Parathyroid adenoma (tissue), 2 donors: ENCODE results near the gene SNX33.

Experiments
- H2AFZ ChIP-seq: fragments of 300-600 bp; sonication (generic); one replicate; pipeline ENCODE4 v1.7.0; 2017; ENCODE audit warnings: antibody characterized with exemption, mild to moderate bottlenecking
- H3K27ac ChIP-seq: fragments of 300-600 bp; sonication (generic); one replicate; pipeline ENCODE4 v1.7.0; 2017
- H3K27me3 ChIP-seq: fragments of 300-600 bp; sonication (generic); one replicate; pipeline ENCODE4 v1.7.0; 2017; ENCODE audit warnings: low read length; ENCODE audit not compliant: control insufficient read depth, insufficient read depth
- H3K36me3 ChIP-seq: fragments of 300-600 bp; sonication (generic); one replicate; pipeline ENCODE4 v1.7.0; 2017; ENCODE audit warnings: low read length; ENCODE audit not compliant: control insufficient read depth, insufficient read depth
- H3K4me1 ChIP-seq: fragments of 300-600 bp; sonication (generic); one replicate; pipeline ENCODE4 v1.7.0; 2017; ENCODE audit warnings: control low read depth
- H3K4me2 ChIP-seq: fragments of 300-600 bp; sonication (generic); one replicate; pipeline ENCODE4 v1.7.0; 2017; ENCODE audit warnings: low read length
- H3K4me3 ChIP-seq: fragments of 300-600 bp; sonication (generic); one replicate; pipeline ENCODE4 v1.7.0; 2017; ENCODE audit warnings: low read depth, low read length
- H3K79me2 ChIP-seq: fragments of 300-600 bp; sonication (generic); one replicate; pipeline ENCODE4 v1.7.0; 2017; ENCODE audit warnings: control low read depth
- H3K9ac ChIP-seq: fragments of 300-600 bp; sonication (generic); one replicate; pipeline ENCODE4 v1.7.0; 2017; ENCODE audit warnings: mild to moderate bottlenecking
- H3K9me3 ChIP-seq: fragments of 300-600 bp; sonication (generic); one replicate; pipeline ENCODE4 v1.7.0; 2017; ENCODE audit warnings: low read length; ENCODE audit not compliant: control insufficient read depth
- TF ChIP-seq, protein P1 (sequence below): fragments of 300-600 bp; sonication (generic); IDR thresholded peaks from one replicate; pipeline ENCODE4 v1.7.0; 2017; ENCODE audit warnings: antibody characterized with exemption, mild to moderate bottlenecking
- donor health status: primary hyperparathyroidism.

Gene SNX33

DNA sequence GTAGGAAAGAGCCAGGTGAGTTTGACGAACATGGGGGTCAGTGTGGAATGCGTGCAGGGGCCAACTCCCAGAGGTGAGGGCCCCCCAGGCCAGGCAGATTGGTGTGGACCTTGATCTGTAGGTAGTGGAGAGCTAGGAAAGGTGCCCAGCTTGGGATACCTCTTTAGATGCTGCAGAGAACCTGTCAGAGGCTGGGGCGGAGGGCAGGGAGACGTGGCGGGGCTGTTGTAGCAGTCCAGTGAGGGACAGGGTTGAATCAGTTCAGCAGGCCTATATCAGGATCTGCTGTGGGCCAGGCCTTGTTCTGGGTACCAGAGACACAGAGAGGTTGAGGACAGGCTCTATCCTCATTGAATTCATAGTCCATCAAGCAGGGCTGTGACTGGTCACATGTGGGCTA, 8.6 kb downstream of the SNX33 start:
- Histone ChIP-seq H3K4me3 (no peak overlapping the region), H2AFZ (no peak overlapping the region), H3K4me2 (no peak overlapping the region), H3K4me1 (peaks cover under 1% of the 10 kb centered on the region), H3K36me3 (no peaks in the 10 kb centered on the region), H3K27me3 (no peaks in the 10 kb centered on the region), H3K9ac (no peak overlapping the region), H3K79me2 (no peaks in the 10 kb centered on the region), H3K9me3 (no peaks in the 10 kb centered on the region), H3K27ac (no peak overlapping the region)
- TF ChIP-seq, protein P1, sequence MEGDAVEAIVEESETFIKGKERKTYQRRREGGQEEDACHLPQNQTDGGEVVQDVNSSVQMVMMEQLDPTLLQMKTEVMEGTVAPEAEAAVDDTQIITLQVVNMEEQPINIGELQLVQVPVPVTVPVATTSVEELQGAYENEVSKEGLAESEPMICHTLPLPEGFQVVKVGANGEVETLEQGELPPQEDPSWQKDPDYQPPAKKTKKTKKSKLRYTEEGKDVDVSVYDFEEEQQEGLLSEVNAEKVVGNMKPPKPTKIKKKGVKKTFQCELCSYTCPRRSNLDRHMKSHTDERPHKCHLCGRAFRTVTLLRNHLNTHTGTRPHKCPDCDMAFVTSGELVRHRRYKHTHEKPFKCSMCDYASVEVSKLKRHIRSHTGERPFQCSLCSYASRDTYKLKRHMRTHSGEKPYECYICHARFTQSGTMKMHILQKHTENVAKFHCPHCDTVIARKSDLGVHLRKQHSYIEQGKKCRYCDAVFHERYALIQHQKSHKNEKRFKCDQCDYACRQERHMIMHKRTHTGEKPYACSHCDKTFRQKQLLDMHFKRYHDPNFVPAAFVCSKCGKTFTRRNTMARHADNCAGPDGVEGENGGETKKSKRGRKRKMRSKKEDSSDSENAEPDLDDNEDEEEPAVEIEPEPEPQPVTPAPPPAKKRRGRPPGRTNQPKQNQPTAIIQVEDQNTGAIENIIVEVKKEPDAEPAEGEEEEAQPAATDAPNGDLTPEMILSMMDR: no peak

DNA sequence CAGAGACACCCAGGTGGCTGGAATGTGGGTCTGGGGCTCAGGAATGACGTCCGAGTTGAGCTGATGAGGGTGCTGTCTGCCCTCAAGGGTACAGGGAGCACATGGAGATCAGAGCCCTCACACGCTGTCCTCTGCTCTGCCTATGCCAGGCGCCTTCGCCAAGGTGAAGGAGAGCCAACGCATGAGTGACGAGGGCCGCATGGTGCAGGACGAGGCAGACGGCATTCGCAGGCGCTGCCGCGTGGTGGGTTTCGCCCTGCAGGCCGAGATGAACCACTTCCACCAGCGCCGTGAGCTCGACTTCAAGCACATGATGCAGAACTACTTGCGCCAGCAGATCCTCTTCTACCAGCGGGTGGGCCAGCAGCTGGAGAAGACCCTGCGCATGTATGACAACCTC, 9.1 kb downstream of the SNX33 start:
- no peaks in the 10 kb centered on the region for H3K36me3 ChIP-seq

DNA sequence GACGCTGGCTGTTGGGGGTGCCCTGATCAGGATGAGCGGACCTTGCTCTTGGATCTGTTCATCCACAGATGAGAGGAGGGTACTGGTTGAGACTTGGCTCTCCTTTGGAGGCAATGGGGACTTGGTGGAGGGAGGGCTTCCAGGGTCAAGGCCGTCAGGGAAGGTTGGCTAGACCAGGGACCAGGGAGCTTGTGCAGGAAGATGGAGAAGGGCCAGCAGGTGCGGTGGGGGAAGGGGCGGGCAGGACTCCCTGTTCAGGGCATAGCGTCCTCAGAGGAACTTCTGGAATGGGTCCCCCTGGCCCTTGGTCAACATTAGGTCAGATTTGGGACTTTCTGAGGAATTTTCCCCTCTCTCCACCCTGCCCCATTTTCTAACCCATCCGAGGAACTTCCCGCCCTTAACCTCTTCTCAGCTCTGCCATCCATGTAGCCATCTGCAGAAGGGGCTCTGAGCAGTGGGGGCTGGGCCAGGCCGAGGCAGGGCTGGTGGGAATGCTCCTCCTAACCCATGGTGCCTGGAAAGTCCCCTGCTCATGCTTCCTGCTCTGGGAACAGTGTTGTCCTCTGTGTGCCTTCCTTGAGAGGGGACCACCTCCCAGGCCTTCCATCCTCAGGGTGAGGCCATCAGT, 11.5 kb downstream of the SNX33 start:
- no peaks in the 10 kb centered on the region for H3K27me3 ChIP-seq
- TF ChIP-seq, protein P1: no peak
- no peaks in the 10 kb centered on the region for H3K36me3 ChIP-seq
- no peak overlapping the region for H3K4me3 ChIP-seq
- H2AFZ ChIP-seq: no peak overlapping the region
- H3K4me2 ChIP-seq: no peak overlapping the region
- no peak overlapping the region for H3K27ac ChIP-seq
- H3K9me3 ChIP-seq: no peaks in the 10 kb centered on the region
- H3K4me1 ChIP-seq: no peaks in the 10 kb centered on the region
- H3K9ac ChIP-seq: no peak overlapping the region
- H3K79me2 ChIP-seq: no peaks in the 10 kb centered on the region

More for the DNA sequence above, 9.1 kb downstream of the SNX33 start:
- TF ChIP-seq, protein P1: no peak
- no peak overlapping the region for H2AFZ ChIP-seq
- H3K27ac ChIP-seq: no peak overlapping the region
- no peak overlapping the region for H3K4me3 ChIP-seq
- no peaks in the 10 kb centered on the region for H3K79me2 ChIP-seq
- no peaks in the 10 kb centered on the region for H3K27me3 ChIP-seq
- H3K4me1 ChIP-seq: no peaks in the 10 kb centered on the region
- no peak overlapping the region for H3K9ac ChIP-seq
- no peaks in the 10 kb centered on the region for H3K9me3 ChIP-seq
- H3K4me2 ChIP-seq: no peak overlapping the region

DNA sequence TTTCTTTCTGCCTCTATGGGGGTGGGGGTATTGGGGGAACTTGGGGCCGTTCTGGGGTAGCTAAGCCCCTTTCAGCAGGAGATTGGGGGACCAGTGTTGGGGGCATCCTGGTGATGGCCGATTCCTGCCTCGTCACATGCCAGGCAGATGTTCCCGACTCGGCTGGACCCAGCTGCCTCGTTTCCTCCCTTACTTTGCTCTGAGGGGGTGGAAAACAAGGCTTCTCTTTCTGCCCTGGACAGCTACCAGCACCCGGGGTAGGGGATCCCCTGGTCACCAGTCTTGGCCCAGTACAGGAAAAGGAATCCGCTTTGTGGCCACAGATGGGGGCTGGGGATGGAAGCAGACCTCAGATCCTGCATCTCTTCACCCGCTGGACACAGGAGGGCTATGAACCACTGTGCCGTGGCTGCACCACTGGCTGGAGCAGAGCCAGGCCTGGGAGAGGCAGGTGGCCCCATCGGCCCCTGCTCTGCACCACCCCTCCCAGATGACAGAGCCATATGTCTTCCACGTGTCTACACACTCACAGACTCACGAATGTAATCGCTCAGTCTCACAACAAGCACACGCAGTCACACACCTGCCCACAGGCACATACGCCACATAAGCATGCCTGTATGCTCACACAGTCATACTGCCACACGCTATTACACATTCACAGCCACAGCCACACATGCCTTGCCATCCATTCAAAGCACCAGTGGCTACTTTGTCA, 12.4 kb downstream of the SNX33 start:
- no peaks in the 10 kb centered on the region for H3K9me3 ChIP-seq
- no peaks in the 10 kb centered on the region for H3K4me1 ChIP-seq
- no peak overlapping the region for H3K4me2 ChIP-seq
- H3K4me3 ChIP-seq: no peak overlapping the region
- TF ChIP-seq, protein P1: no peak
- no peaks in the 10 kb centered on the region for H3K79me2 ChIP-seq
- no peaks in the 10 kb centered on the region for H3K27me3 ChIP-seq
- H3K36me3 ChIP-seq: no peaks in the 10 kb centered on the region
- no peak overlapping the region for H3K27ac ChIP-seq
- H3K9ac ChIP-seq: no peak overlapping the region
- H2AFZ ChIP-seq: no peak overlapping the region
